NCI-H128 (cell line): ENCODE measurements around the gene KLHL21.
"Not testable (repeated sequence)": the region's sequence is repeated elsewhere in the genome, so short reads cannot be mapped to it uniquely, and the experiment has no call there.

Experiments used
- DNase-seq: peaks from one replicate; lab custom pipeline; 2025; ENCODE audit not compliant: unreplicated experiment; lab: John Stamatoyannopoulos, UW

KLHL21 gene

DNA sequence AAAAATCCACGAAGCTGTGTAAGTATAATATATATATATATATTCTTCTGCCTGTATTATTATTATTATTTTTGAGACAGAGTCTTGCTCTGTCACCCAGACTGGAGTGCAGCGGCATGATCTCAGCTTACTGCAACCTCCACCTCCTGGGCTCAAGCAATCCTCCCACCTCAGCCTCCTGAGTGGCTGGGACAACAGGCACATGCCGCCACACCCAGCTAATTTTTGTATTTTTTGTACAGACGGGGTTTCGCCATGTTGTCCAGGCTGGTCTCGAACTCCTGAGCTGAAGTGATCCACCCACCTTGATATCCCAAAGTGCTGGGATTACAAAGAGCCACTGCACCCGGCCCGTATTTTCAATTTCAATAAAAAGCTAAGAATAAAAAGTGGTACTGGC is 2.7 kb downstream of the KLHL21 start:
- DNase-seq: not testable (repeated sequence)

- no peak for DNase-seq
These were observed 3.3 kb downstream of the KLHL21 start for GRCh38 chr1:6599141-6599975.

DNA sequence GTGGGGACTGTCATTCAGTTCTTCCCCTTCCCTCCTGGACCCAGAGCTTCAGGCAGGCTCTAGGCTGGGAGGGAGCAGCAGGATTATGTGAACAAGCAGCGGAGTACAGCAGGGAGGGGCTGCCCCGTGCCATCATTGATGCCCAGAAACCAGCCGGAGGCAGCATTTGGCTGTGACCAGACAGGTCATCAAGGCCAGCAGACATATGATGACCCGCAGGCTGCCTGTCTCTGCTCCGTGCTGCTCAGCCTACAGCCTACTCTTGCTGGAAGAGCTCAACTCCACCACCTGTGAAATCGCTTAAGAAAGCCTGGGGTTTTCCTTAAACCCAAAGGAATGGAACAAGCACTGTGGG is 4.9 kb downstream of the KLHL21 start:
- DNase-seq: no peak

DNA sequence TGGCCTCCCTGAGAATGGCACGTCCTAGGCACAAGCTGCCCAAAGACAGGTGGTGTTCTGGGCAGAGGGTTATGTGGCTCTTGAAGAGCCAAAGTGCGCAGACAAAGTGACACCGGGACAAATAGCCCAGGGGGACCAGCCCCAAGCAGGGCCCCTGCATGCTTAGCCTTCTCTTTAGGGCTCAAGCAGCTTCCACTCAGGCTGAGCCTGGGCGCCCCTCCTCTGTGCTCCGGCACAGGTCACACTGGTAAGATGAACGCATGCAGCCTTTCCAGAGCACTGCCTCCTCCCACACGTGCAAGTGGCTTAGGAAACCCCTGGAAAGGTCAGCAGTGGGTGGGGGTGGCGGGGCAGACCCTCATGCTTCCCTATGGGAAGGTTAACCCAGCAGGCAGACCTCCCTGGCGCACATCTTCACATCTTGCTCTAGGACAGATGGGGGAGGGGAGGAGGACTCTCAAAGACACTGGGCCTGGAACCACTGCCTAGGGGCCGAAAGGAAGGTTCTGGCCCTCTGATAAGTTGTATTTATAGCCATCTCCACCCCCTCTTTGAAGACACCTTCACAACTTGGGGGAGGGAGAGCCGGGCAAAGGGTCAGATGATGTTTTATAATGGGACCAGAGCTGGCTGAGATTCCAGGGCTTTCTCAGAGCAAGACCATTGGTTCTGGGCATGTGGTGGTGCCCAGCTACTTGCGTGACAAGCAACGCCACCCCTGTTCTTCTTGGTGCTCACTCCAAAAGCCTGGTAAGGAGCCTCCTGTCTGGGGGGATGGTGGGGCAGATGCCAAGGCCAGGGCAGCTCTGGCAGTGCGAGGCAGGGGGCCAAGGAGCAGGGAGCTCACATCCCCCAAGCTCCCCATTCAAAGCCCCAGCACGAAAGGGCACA is 5.5 kb downstream of the KLHL21 start:
- no peak for DNase-seq

DNA sequence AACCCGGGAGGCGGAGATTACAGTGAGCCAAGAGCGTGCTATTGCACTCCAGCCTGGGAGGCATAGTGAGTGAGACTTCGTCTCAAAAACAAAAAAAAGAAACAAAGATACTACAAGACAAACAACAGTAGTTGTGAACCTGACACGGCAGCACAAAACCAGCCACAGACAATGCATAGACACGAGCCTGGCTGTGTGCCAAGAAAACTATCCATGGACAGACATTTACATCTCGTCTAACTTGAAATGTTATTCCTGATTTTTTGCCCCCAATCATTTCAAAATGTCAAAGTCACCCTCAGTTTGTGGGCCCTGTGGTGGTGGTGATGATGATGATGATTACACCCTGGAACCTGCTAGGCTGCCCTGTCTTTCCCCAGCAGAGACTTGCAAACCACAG is 6.3 kb downstream of the KLHL21 start:
- DNase-seq: no peak

DNA sequence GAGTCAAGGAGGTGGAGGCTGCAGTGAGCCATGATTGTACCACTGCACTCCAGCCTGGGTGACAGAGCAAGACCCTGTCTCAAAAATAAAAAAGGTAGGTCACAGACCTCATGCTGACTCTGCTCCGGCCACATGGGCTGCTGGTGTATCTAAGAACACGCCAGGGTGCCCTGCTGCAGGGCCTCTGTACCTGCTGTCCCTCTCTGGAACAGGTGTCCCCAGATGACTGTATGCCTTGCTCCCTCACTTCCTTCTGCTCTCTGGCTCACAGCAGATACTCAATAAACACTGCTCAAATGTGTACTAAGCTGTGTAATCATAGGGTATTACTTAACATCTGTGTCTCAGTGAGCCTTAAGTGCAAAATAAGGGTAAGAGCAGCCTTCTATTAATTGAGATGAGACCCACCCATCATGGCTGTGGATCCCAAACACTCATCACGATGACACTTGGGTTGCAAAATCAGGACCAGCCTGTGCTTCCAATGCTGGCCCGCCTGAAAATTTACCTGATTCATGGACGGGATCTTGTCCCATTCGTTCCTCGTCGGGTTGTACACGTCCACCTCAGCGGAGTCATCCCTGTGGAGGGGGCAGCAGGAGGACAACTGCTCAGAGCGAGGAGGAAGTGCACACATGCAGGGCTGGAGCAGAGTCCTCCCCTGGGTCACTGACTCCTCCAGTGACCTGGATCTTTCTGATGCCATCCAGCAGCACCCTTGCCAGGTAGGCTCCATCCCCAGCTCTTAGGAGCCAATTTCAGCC is 7.5 kb downstream of the KLHL21 start:
- no peak for DNase-seq

- no peak for DNase-seq
These were observed 8.9 kb downstream of the KLHL21 start for GRCh38 chr1:6593810-6594209.

GRCh38 chr1:6592865-6593593 is 9.6 kb downstream of the KLHL21 start:
- no peak for DNase-seq

GRCh38 chr1:6592441-6592840 is 10.2 kb downstream of the KLHL21 start:
- DNase-seq: no peak

GRCh38 chr1:6591644-6592043 is 11.0 kb downstream of the KLHL21 start:
- no peak for DNase-seq

- no peak for DNase-seq
These were observed 11.4 kb downstream of the KLHL21 start for GRCh38 chr1:6591222-6591621.

DNA sequence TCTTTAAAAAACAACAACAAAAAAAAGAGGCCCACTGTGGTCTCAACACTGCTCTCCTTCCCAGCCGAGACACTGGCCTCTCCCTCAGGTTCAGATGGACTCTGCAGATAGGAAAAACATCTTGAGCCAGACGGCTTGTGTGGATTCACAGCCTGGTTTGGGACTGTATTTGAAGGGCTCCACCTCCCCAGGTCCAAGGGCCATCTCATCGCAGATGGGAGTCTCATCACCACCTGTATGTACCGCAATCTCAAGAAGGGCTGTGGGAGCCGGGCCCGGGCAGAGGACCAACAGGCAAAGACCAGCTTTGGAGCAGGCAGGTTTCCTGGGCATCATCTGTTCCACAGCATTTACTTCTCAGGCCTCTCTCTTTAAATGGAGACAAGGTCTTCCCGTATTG is 12.6 kb downstream of the KLHL21 start:
- no peak for DNase-seq

GRCh38 chr1:6588893-6589520 is 13.7 kb downstream of the KLHL21 start:
- no peak for DNase-seq

GRCh38 chr1:6588128-6588892 is 14.4 kb downstream of the KLHL21 start:
- no peak for DNase-seq

- DNase-seq: no peak
These were observed 15.2 kb downstream of the KLHL21 start for GRCh38 chr1:6587261-6588005.

GRCh38 chr1:6586404-6586816 is 16.3 kb downstream of the KLHL21 start:
- no peak for DNase-seq

DNA sequence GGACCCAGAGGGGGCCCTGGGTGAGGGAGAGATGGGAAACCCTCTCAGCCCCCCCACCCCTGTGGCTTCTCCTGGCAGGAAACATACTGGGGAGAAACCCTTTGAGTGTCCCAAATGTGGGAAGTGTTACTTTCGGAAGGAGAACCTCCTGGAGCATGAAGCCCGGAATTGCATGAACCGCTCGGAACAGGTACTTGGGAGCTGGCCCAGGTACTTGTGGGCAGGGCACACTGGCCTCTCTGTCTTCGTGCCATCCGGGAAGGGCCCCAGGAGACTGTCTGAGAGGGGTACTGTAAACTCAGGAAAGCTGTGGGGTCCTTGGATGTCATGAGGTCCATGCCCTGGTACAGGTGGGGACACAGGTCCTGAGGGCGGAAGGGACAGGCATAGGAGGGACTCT is 16.8 kb downstream of the KLHL21 start:
- no peak for DNase-seq

- no peak for DNase-seq
These were observed 17.5 kb downstream of the KLHL21 start for GRCh38 chr1:6585081-6585722.
